ENCODE results near the gene SEMA7A. TPM values are rescaled to one million over a fixed set of nuclear protein-coding genes. Genes with fewer than 3 reads are reported as not detected.

Gene SEMA7A
- polyA plus RNA-seq, 1 of the 3 experiments (the other 2 are of a cell fraction), result 1.3 TPM

DNA sequence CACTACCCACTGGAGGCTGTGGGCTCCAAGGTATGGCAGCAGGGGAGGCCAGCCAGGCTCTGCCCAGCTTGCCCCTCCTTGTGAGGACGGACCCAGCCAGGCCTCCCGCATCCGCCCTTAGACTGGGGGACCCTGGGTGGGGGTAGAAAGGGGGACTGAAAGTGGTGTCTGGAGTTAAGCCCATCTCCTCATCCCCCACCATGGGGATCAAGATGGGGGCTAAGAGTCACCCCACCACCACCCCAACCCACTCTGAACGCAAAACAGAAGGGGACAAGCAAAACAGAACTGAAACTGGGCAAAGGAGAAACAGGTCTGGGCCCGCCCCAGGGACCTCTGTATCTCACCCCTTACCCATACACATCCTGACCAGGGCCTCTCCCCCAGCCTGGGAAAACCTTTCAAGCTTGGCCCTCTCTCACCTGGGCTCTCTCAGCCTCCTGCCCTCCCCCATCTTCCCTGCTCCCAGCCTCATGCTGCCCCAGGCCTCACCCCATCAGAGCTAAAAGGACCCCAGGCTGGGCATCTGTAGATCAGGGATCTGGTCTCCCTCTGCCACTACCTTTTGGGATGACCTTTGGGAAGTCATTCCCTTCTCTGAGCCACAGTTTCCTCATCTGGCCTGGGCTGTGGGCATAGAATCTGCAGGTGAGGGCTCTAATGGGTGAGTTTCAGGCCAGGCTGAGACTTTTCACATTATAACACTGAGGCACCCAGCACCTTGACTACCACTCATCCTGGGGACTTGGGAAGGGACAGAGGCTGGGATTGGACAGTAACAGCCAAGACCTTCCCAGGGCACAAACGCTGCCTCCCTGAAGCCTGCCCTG, 36.3 kb downstream of the SEMA7A start:
- H3K27ac ChIP-seq (ENCODE audit: low read depth in 2 of 2, low read length in 1 of 2), result no peak overlapping the region
- H3K9ac ChIP-seq, result no peak overlapping the region
- H3K79me2 ChIP-seq (ENCODE audit: insufficient read depth), result no peaks in the 10 kb centered on the region
- H3K4me3 ChIP-seq (ENCODE audit: low read depth in 2 of 2, low read length in 1 of 2), result no peak overlapping the region
- H3K9me3 ChIP-seq, result no peaks in the 10 kb centered on the region
- ChIA-PET POLR2A (no interaction called here), CTCF (no interaction called here)
- H3K36me3 ChIP-seq (replicated peaks in 1 of 2; ENCODE audit: control insufficient read depth in 1 of 2, insufficient read depth in 2 of 2, low read length in 1 of 2), result no peaks in the 10 kb centered on the region
- no peak overlapping the region for H2AFZ ChIP-seq (ENCODE audit: low read depth)
- H3K27me3 ChIP-seq (ENCODE audit: insufficient read depth), result no peaks in the 10 kb centered on the region
- H3F3A ChIP-seq (replicated peaks; ENCODE audit: insufficient read depth), result no peaks in the 10 kb centered on the region
- TF ChIP-seq TAF1 (IDR thresholded peaks at IDR 0.05; ENCODE audit: borderline replicate concordance, low read depth, low read length) (no peak), MXI1 (IDR thresholded peaks at IDR 0.05; ENCODE audit: low read depth, low read length) (no peak), EZH2phosphoT487 (IDR thresholded peaks at IDR 0.05; ENCODE audit: borderline replicate concordance, low read depth) (no peak), RAD21 (IDR thresholded peaks at IDR 0.05; ENCODE audit: low read length) (no peak), TCF12 (IDR thresholded peaks at IDR 0.05) (no peak), TEAD4 (IDR thresholded peaks at IDR 0.05; ENCODE audit: borderline replicate concordance, insufficient read depth) (no peak), MAX (IDR thresholded peaks at IDR 0.05; ENCODE audit: low read depth) (no peak), JUND (IDR thresholded peaks at IDR 0.05) (no peak), CTCF (IDR thresholded peaks at IDR 0.05) (no peak), RFX5 (IDR thresholded peaks at IDR 0.05; ENCODE audit: low read length) (no peak), EP300 (IDR thresholded peaks at IDR 0.05; ENCODE audit: borderline replicate concordance in 1 of 2, low read depth in 1 of 2, low read length in 1 of 2) (no peak), ELF1 (IDR thresholded peaks at IDR 0.05) (no peak)
- TF ChIP-seq, protein P1, sequence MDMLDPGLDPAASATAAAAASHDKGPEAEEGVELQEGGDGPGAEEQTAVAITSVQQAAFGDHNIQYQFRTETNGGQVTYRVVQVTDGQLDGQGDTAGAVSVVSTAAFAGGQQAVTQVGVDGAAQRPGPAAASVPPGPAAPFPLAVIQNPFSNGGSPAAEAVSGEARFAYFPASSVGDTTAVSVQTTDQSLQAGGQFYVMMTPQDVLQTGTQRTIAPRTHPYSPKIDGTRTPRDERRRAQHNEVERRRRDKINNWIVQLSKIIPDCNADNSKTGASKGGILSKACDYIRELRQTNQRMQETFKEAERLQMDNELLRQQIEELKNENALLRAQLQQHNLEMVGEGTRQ (IDR thresholded peaks at IDR 0.05; ENCODE audit: borderline replicate concordance, low read depth, low read length), result no peak
- H3K9me2 ChIP-seq, result no peaks in the 10 kb centered on the region
- DNase-seq, result no peak
- H3K4me1 ChIP-seq (ENCODE audit: control insufficient read depth in 1 of 2, insufficient read depth in 2 of 2, low read depth in 1 of 2, low read length in 1 of 2), result peaks cover 0 to 7% of the 10 kb centered on the region in 2 experiments; a peak in 2 of 4 replicates
- 95% methylated on average over 3 of the region's 6 CpGs for WGBS (ENCODE audit: low lambda C conversion rate)
- no peaks in the 10 kb centered on the region for H4K20me1 ChIP-seq (ENCODE audit: insufficient read depth)
- no peak overlapping the region for H3K4me2 ChIP-seq
